ENCODE measurements around the gene FOXN1. TPM values are rescaled to one million over a fixed set of nuclear protein-coding genes. Genes with fewer than 3 reads are reported as not detected.

Gene FOXN1
- total and polyA plus RNA-seq, 4 donors = not detected

DNA sequence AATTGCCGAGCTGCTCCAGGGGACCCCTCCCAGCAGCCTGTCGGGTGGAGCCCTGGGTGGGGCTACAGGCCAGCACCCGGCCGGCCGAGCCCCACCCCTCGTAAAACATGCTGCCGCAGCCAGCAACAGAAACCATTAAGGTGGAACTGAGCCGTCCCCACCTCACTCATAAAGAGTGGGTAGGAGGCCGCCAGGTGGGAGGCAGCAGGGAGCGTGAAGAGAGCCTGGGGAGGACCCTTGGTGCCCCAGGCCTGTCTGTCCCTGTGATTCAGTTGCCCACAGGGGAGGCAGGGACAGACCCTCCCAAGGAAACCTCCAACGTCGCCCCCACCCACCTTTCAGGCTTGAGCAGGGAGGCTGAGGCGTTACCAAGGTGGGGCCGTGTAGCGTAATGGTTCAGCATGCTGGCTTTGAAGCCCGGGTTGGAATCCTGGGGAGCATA, 8.4 kb downstream of the FOXN1 start:
- TF ChIP-seq YY1 (IDR thresholded peaks at IDR 0.05) = no peak
- no peak for TF ChIP-seq GABPA (IDR thresholded peaks at IDR 0.05 in 1 of 2, conservative IDR thresholded peaks at IDR 0.05 in 1 of 2)
- TF ChIP-seq FOXA2 (IDR thresholded peaks at IDR 0.05) = no peak
- no peak for TF ChIP-seq JUND (IDR thresholded peaks at IDR 0.05)
- TF ChIP-seq, protein P1, sequence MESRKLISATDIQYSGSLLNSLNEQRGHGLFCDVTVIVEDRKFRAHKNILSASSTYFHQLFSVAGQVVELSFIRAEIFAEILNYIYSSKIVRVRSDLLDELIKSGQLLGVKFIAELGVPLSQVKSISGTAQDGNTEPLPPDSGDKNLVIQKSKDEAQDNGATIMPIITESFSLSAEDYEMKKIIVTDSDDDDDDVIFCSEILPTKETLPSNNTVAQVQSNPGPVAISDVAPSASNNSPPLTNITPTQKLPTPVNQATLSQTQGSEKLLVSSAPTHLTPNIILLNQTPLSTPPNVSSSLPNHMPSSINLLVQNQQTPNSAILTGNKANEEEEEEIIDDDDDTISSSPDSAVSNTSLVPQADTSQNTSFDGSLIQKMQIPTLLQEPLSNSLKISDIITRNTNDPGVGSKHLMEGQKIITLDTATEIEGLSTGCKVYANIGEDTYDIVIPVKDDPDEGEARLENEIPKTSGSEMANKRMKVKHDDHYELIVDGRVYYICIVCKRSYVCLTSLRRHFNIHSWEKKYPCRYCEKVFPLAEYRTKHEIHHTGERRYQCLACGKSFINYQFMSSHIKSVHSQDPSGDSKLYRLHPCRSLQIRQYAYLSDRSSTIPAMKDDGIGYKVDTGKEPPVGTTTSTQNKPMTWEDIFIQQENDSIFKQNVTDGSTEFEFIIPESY (IDR thresholded peaks at IDR 0.05) = no peak
- TF ChIP-seq, protein P2, sequence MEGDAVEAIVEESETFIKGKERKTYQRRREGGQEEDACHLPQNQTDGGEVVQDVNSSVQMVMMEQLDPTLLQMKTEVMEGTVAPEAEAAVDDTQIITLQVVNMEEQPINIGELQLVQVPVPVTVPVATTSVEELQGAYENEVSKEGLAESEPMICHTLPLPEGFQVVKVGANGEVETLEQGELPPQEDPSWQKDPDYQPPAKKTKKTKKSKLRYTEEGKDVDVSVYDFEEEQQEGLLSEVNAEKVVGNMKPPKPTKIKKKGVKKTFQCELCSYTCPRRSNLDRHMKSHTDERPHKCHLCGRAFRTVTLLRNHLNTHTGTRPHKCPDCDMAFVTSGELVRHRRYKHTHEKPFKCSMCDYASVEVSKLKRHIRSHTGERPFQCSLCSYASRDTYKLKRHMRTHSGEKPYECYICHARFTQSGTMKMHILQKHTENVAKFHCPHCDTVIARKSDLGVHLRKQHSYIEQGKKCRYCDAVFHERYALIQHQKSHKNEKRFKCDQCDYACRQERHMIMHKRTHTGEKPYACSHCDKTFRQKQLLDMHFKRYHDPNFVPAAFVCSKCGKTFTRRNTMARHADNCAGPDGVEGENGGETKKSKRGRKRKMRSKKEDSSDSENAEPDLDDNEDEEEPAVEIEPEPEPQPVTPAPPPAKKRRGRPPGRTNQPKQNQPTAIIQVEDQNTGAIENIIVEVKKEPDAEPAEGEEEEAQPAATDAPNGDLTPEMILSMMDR (IDR thresholded peaks at IDR 0.05; ENCODE audit: low read depth, low read length, missing input control) = no peak
- TF ChIP-seq, protein P3, sequence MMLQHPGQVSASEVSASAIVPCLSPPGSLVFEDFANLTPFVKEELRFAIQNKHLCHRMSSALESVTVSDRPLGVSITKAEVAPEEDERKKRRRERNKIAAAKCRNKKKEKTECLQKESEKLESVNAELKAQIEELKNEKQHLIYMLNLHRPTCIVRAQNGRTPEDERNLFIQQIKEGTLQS (IDR thresholded peaks at IDR 0.05) = no peak
- no peak for TF ChIP-seq RXRA (IDR thresholded peaks at IDR 0.05)
- no peak for TF ChIP-seq EGR1 (IDR thresholded peaks at IDR 0.05; ENCODE audit: low read depth in 2 of 2)
- no peak for TF ChIP-seq FOXA1 (IDR thresholded peaks at IDR 0.05)
- no peak for TF ChIP-seq NR2F2 (IDR thresholded peaks at IDR 0.05)
- no peaks in the 10 kb centered on the region for H3K9me3 ChIP-seq (ENCODE audit: control insufficient read depth in 4 of 4, low read length in 3 of 4)
- no peaks in the 10 kb centered on the region for H3K27me3 ChIP-seq (ENCODE audit: control insufficient read depth in 4 of 4, insufficient read depth in 4 of 4, low read length in 3 of 4)
- H3K4me1 ChIP-seq (ENCODE audit: control insufficient read depth in 4 of 4, insufficient read depth in 4 of 4, low read length in 3 of 4) = no peaks in the 10 kb centered on the region
- no peaks in the 10 kb centered on the region for H3K36me3 ChIP-seq (ENCODE audit: control insufficient read depth in 4 of 4, insufficient read depth in 3 of 4, low read depth in 1 of 4, low read length in 3 of 4)
- H3K9ac ChIP-seq (ENCODE audit: low read depth in 1 of 2, low read length in 2 of 2) = no peak overlapping the region
- no peak overlapping the region for H3K27ac ChIP-seq (ENCODE audit: low read depth in 1 of 2, low read length in 2 of 2)
- H3K4me3 ChIP-seq (ENCODE audit: low read depth in 1 of 3, low read length in 3 of 3) = no peak overlapping the region
- no peak for DNase-seq (ENCODE audit: low spot score)
- 66% methylated on average over 16 of the region's 16 CpGs for WGBS

DNA sequence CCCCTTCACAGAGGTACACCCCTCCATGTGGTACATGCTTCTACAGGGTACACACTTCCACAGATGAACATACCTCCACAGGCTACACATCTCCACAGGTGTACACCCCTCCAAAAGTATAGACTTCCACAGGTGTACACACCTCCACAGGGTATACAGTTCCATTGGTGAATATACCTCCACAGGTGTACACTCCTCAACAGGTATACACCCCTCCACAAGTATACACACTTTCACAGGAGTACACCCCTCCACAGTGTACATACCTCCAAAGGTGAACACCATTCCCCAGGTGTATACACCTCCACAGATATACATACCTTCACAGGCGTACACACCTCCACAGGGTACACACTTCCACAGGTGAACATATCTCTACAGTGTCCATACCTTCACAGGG, 9.4 kb downstream of the FOXN1 start:
- no peak for TF ChIP-seq SP1 (IDR thresholded peaks at IDR 0.05)
- TF ChIP-seq JUND (IDR thresholded peaks at IDR 0.05) = no peak
- TF ChIP-seq, protein P3 (IDR thresholded peaks at IDR 0.05) = no peak
- no peak for TF ChIP-seq YY1 (IDR thresholded peaks at IDR 0.05)
- no peak for TF ChIP-seq TAF1 (conservative IDR thresholded peaks at IDR 0.05)
- TF ChIP-seq NR2F2 (IDR thresholded peaks at IDR 0.05) = no peak
- no peak for TF ChIP-seq HNF4A (conservative IDR thresholded peaks at IDR 0.05)
- TF ChIP-seq, protein P4, sequence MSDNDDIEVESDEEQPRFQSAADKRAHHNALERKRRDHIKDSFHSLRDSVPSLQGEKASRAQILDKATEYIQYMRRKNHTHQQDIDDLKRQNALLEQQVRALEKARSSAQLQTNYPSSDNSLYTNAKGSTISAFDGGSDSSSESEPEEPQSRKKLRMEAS (IDR thresholded peaks at IDR 0.05) = no peak
- TF ChIP-seq, protein P1 (IDR thresholded peaks at IDR 0.05) = no peak
- TF ChIP-seq HNF4G (IDR thresholded peaks at IDR 0.05) = no peak
- TF ChIP-seq, protein P2 (IDR thresholded peaks at IDR 0.05; ENCODE audit: low read depth, low read length, missing input control) = no peak
- no peak for TF ChIP-seq FOXA2 (IDR thresholded peaks at IDR 0.05)
- no peak overlapping the region for H3K27ac ChIP-seq (ENCODE audit: low read depth in 1 of 2, low read length in 2 of 2)
- H3K9ac ChIP-seq (ENCODE audit: low read depth in 1 of 2, low read length in 2 of 2) = no peak overlapping the region
- no peaks in the 10 kb centered on the region for H3K4me1 ChIP-seq (ENCODE audit: control insufficient read depth in 4 of 4, insufficient read depth in 4 of 4, low read length in 3 of 4)
- DNase-seq (ENCODE audit: low spot score) = no peak
- no peaks in the 10 kb centered on the region for H3K27me3 ChIP-seq (ENCODE audit: control insufficient read depth in 4 of 4, insufficient read depth in 4 of 4, low read length in 3 of 4)
- no peak overlapping the region for H3K4me3 ChIP-seq (ENCODE audit: low read depth in 1 of 3, low read length in 3 of 3)
- WGBS = 98% methylated on average over 1 of the region's 1 CpG
- no peaks in the 10 kb centered on the region for H3K9me3 ChIP-seq (ENCODE audit: control insufficient read depth in 4 of 4, low read length in 3 of 4)
- H3K36me3 ChIP-seq (ENCODE audit: control insufficient read depth in 4 of 4, insufficient read depth in 3 of 4, low read depth in 1 of 4, low read length in 3 of 4) = no peaks in the 10 kb centered on the region
